Peyer's patch (tissue), 4 donors: ENCODE data around the gene BGN. TPM values are rescaled to one million over a fixed set of nuclear protein-coding genes. Genes with fewer than 3 reads are reported as not detected.

Source experiments
- DNase-seq, 3 donors: peaks; one replicate each; pipeline ENCODE4 v3.0.0-alpha.2; 2017 to 2019
- H3K27ac ChIP-seq, 4 donors: fragments of 200-600 bp; sonication (generic); one replicate each; pipeline ENCODE4 v1.5.1; 2016 to 2019
- H3K27me3 ChIP-seq, 2 donors: fragments of 200-600 bp; sonication (generic); one replicate each; pipeline ENCODE4 v1.5.1; 2019
- H3K36me3 ChIP-seq, 3 donors: fragments of 200-600 bp; sonication (generic); one replicate each; pipeline ENCODE4 v1.5.1; 2016 to 2019
- H3K4me1 ChIP-seq, 4 donors: fragments of 200-600 bp; sonication (generic); one replicate each; pipeline ENCODE4 v1.5.1; 2016 to 2019
- H3K4me3 ChIP-seq, 4 donors: fragments of 200-600 bp; sonication (generic); 1 replicate in 3 of 4; 2 replicates in 1 of 4; pipeline ENCODE4 v1.5.1; 2016 to 2019; ENCODE audit warnings: mild to moderate bottlenecking in 1 of 4
- H3K9me3 ChIP-seq, 4 donors: fragments of 200-600 bp; sonication (generic); one replicate each; pipeline ENCODE4 v1.5.1; 2016 to 2019; ENCODE audit warnings: mild to moderate bottlenecking in 1 of 4
- POLR2A ChIP-seq, 2 donors: fragments of 450-650 bp; IDR thresholded peaks; one replicate each; pipeline ENCODE4 v1.5.1; 2017; ENCODE audit warnings: antibody characterized with exemption in 2 of 2, mild to moderate bottlenecking in 2 of 2, moderate library complexity in 2 of 2
- total RNA-seq, 4 donors: library from RNA; depleted of rRNA; stranded (reverse); fragments of >200 nt; gene quantifications; one replicate each; pipeline ENCODE4 v1.1.0, GENCODE V29; 2016
- TF ChIP-seq, protein P1 (sequence below), 6 experiments: fragments of 450-650 bp in 4 of 6; fragments of 200-600 bp in 2 of 6; sonication (generic) in 1 of 6; IDR thresholded peaks; one replicate each; pipeline ENCODE4 v1.5.1; 2017 to 2019; ENCODE audit warnings: antibody characterized with exemption in 6 of 6, mild to moderate bottlenecking in 3 of 6, moderate library complexity in 1 of 6

BGN gene
- total RNA-seq, 4 donors from 2014 or later = 2.5 to 28.9 (median 11.7) TPM

- no peaks in the 10 kb centered on the region for H3K4me1 ChIP-seq
- no peak overlapping the region for H3K27ac ChIP-seq
- H3K4me3 ChIP-seq = no peak overlapping the region
- DNase-seq = peak in 1 of 3 donors; percentile 36
- no peaks in the 10 kb centered on the region for H3K36me3 ChIP-seq
- H3K9me3 ChIP-seq = no peaks in the 10 kb centered on the region
- no peaks in the 10 kb centered on the region for H3K27me3 ChIP-seq
- TF ChIP-seq POLR2A (IDR thresholded peaks at IDR 0.05) = no peak
- TF ChIP-seq, protein P1, sequence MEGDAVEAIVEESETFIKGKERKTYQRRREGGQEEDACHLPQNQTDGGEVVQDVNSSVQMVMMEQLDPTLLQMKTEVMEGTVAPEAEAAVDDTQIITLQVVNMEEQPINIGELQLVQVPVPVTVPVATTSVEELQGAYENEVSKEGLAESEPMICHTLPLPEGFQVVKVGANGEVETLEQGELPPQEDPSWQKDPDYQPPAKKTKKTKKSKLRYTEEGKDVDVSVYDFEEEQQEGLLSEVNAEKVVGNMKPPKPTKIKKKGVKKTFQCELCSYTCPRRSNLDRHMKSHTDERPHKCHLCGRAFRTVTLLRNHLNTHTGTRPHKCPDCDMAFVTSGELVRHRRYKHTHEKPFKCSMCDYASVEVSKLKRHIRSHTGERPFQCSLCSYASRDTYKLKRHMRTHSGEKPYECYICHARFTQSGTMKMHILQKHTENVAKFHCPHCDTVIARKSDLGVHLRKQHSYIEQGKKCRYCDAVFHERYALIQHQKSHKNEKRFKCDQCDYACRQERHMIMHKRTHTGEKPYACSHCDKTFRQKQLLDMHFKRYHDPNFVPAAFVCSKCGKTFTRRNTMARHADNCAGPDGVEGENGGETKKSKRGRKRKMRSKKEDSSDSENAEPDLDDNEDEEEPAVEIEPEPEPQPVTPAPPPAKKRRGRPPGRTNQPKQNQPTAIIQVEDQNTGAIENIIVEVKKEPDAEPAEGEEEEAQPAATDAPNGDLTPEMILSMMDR (IDR thresholded peaks at IDR 0.05) = no peak
These were observed 47.2 kb upstream of the BGN start for GRCh38 chrX:153447581-153447960.

- peak in 1 of 3 donors; percentile 30 for DNase-seq
- Histone ChIP-seq H3K4me1 (no peaks in the 10 kb centered on the region), H3K27me3 (no peaks in the 10 kb centered on the region), H3K27ac (no peak overlapping the region), H3K4me3 (no peak overlapping the region), H3K36me3 (no peaks in the 10 kb centered on the region), H3K9me3 (no peaks in the 10 kb centered on the region)
- TF ChIP-seq, protein P1 (IDR thresholded peaks at IDR 0.05) = no peak
- no peak for TF ChIP-seq POLR2A (IDR thresholded peaks at IDR 0.05)
These were observed 46.0 kb upstream of the BGN start for GRCh38 chrX:153448556-153449367.

GRCh38 chrX:153449368-153450113 lies 45.2 kb upstream of the BGN start:
- DNase-seq = peak in 1 of 3 donors; percentile 38
- Histone ChIP-seq H3K9me3 (no peaks in the 10 kb centered on the region), H3K27ac (no peak overlapping the region), H3K27me3 (no peaks in the 10 kb centered on the region), H3K36me3 (no peaks in the 10 kb centered on the region), H3K4me1 (no peaks in the 10 kb centered on the region), H3K4me3 (no peak overlapping the region)
- no peak for TF ChIP-seq POLR2A (IDR thresholded peaks at IDR 0.05)
- TF ChIP-seq, protein P1 (IDR thresholded peaks at IDR 0.05) = no peak

GRCh38 chrX:153450114-153450948 lies 44.4 kb upstream of the BGN start:
- no peak for TF ChIP-seq POLR2A (IDR thresholded peaks at IDR 0.05)
- TF ChIP-seq, protein P1 (IDR thresholded peaks at IDR 0.05) = no peak
- no peaks in the 10 kb centered on the region for H3K4me1 ChIP-seq
- no peaks in the 10 kb centered on the region for H3K27me3 ChIP-seq
- no peak overlapping the region for H3K4me3 ChIP-seq
- H3K36me3 ChIP-seq = peaks cover 0 to 7% (median 0%) of the 10 kb centered on the region in 3 donors
- DNase-seq = peak in 1 of 3 donors; percentile 35
- no peak overlapping the region for H3K27ac ChIP-seq
- H3K9me3 ChIP-seq = no peaks in the 10 kb centered on the region

- DNase-seq = peak in 1 of 3 donors; percentile 40
- Histone ChIP-seq H3K4me1 (no peaks in the 10 kb centered on the region), H3K36me3 (peaks cover 0 to 7% (median 0%) of the 10 kb centered on the region in 3 donors), H3K27ac (no peak overlapping the region), H3K9me3 (no peaks in the 10 kb centered on the region), H3K27me3 (no peaks in the 10 kb centered on the region), H3K4me3 (no peak overlapping the region)
- no peak for TF ChIP-seq POLR2A (IDR thresholded peaks at IDR 0.05)
- TF ChIP-seq, protein P1 (IDR thresholded peaks at IDR 0.05) = no peak
These were observed 43.9 kb upstream of the BGN start for GRCh38 chrX:153450949-153451277.
